Superior temporal gyrus (tissue), 1 donor: ENCODE results near the gene CAPN5.
A peak's percentile ranks its signal among the peaks of the same experiment; 100 is the strongest.

ENCODE experiments used
- DNase-seq: peaks from one replicate; pipeline ENCODE4 v3.0.0-alpha.2; 2016; ENCODE audit errors: extremely low spot score

CAPN5 gene

DNA sequence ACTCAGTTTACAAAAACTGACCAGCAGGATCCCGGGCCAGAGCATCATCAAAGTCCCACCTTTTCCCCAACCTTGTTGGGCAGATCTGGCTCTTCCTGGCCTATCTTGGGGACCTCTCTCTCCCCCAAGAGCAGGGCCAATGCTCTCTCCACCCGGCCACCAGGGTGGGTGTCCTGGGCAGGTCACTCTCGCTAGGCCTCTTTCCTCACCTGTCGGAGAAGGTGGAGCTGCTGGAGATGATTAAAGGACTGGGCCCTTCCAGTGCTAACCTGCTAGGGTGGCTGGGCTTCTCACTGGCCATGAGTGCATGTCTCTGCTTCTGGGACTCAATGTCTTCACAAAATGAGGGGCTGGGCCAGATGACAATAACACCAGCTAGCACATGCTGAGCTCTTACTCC lies 2.9 kb upstream of the CAPN5 start:
- no peak for DNase-seq

DNA sequence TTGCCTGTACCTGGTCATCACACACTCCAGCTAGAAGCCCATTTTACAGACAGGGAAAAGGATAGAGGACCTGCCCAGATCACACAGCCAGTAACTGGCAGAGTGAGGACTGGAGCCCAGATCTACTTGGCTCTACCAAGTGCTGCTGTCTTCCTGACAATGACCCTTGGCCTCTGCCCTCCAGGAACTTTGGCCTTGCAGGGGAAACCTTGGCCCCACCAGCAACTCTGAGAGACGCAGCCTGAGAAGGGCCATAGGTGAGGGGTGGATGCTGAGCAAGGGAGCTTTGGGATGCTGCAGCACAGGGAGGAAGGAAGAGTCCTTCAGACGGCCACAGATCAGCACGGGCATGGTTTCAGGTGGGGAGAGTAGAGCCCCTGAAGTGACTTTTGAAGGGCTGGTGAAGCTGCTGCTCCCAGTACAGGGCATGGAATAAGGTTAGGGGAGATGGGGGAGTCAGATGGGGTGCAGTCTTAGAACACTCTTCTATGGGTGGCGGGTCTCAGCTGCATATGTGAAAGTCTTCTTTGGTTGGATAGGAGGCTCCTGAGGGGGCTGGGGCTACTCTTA lies 2.0 kb upstream of the CAPN5 start:
- DNase-seq = no peak

DNA sequence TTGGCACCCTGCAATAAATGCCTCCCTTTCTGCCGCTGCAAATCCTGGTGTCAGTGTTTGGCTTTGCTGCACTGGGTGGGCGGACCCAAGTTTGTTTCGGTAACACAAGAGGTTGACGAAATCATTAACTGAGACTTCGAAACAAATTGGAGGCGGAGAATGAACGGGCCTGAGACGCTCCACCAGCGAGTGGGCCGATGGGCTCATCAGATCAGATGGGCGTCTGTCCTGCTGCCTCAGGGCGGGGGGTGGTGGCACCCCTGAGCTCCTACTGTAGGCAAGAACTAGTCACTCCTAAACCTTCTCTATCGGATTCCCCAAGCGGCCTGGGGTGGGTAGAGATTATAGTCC lies 918 bp upstream of the CAPN5 start:
- peak; percentile 24 for DNase-seq

DNA sequence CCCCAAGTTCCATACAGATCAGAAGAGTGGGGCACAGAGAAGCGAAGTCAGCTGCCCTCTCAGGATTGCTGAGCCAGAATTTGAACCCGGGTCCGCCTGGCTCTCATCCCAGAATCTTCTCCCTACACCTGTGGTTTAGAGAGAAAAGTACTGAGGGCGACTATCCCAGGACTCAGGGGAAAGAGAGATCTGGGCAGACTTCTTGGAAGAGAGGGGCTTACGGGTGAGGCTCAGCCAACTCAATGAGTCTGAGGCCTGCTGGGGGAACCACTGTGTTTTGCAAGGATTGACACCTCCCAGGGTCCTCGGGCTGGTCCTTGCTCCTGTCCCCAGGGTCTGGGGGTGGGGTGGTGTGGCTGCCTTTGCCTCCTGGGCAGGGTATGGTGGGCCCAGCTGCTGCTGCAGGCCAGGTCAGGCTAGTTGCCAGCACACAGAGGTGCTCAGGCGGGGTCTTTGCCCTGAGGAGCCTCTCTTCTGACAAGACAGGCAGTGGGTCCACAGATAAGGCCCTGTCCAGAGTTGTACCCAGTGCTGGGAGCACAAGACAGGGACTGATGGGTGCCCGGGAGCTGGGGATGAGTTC lies 1.2 kb downstream of the CAPN5 start:
- no peak for DNase-seq

DNA sequence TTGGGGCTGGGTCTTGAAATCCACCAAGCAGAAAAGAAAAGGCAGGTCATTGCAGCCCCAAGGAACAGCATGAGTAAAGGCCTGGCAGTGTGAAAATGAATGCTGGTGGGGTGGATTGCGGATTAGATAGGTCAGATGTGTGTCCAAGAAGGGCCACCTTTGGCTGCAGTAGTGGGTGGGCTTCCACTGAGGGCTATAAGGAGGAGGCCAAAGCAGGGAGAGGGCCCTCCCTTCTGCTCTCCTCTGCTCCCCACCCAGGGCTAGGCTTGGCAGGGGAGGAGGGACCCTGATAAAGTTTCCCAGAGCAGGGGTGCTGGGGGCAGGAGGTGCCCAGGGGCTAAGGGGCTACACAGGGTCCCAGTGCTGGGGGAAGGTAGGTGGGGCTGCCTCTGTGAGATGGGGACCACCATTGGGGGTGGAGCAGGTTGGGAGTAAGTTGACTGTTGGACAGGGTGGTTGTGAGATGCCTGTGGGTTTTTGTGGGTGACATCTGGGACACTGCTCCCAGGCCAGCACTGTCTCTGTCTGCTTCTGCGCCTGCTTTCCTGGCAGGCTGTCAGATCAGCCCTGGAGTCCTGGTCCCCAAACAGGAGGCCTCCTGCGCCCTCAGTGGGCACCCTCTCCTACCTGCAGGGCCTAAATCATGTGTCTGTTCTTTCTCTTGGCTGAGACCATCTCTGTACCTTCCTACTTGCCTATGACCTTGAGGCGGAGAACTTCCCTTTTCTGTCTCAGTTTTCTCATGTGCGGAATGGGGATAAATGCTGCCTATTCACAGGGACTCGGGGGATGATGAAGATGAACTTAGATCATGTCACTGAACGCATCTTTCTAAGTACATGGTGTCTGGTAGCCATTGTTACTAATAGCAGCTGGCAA lies 1.9 kb downstream of the CAPN5 start:
- DNase-seq = no peak

DNA sequence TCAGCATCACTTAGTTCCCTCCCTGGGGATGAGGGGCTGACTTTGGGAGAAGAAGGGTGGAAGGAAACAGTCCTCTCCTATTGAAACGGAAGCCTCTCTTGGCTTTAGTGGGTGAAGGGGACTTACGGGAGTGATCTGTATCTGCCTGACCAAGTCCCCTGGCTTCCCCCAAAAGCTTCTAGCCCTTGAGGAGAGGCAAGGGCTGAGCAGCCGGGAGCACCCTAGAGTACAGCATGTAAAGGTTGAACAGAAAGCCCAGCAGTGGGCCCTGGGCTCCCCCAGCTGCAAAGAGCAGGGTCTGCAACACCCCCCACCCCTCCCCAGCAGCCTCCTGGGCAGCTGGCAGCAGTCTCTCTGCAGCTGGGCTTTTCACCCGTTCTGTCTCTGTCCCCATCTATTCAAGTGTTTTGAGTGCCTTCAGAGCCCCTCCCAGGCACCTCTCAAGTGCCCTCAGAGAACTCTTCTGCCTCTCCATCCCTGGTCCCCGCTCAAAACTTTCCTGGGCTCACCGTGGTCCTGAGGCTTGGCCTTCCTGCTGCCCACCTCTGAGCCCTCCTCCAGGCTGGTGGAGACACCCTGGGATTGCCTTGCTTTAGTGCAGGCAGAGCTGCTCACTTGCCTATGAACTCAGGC lies 2.7 kb downstream of the CAPN5 start:
- no peak for DNase-seq

DNA sequence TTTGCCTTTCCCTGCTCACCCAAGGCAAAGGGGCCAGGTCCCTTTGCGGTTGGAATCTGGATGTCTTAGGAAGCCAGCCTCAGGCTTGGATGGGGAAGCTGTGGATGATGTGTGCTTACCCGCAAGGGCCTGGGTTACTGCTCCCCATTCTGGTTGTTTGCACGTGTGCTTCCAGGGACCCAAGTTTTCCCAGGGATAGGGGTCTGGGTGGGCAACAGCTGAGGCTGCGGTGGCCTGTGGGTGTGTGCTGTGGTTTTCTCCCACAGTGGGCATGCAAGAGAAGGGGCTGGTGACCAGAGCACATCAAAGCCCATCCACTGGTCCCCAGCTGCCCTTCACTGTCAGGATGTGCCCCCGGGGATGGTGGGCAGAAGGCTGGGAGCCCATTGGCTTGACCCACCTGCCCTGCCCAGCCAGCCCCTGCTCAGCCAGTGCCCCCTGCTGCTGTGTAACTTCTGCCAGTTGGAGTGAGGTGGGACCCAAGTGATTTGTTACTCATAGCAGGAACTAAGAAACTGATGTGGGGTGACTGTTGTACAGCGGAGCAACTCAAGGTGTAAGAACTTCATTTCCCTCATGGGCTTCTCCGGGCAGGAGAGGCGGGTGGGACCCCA lies 3.3 kb downstream of the CAPN5 start:
- DNase-seq = no peak

DNA sequence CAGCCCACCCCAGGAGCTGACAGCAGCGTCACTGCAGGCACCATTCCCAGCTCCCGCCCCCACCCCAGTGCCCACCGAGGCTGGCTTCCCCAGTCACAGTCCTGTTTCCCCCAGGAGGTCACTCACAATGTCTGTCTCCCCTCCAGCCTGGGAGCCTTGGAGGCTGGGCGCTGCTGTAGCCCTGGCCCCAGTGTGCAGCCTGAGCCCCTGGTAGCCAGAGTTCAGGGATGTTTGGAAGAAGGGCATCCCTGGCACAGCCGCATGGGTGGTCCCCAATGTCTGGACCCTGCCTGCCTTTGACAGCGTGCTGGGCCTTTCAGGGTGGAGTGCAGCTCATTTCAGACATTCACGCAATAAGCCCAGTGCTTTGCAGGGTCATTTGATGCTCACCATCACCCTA lies 4.3 kb downstream of the CAPN5 start:
- DNase-seq = no peak

DNA sequence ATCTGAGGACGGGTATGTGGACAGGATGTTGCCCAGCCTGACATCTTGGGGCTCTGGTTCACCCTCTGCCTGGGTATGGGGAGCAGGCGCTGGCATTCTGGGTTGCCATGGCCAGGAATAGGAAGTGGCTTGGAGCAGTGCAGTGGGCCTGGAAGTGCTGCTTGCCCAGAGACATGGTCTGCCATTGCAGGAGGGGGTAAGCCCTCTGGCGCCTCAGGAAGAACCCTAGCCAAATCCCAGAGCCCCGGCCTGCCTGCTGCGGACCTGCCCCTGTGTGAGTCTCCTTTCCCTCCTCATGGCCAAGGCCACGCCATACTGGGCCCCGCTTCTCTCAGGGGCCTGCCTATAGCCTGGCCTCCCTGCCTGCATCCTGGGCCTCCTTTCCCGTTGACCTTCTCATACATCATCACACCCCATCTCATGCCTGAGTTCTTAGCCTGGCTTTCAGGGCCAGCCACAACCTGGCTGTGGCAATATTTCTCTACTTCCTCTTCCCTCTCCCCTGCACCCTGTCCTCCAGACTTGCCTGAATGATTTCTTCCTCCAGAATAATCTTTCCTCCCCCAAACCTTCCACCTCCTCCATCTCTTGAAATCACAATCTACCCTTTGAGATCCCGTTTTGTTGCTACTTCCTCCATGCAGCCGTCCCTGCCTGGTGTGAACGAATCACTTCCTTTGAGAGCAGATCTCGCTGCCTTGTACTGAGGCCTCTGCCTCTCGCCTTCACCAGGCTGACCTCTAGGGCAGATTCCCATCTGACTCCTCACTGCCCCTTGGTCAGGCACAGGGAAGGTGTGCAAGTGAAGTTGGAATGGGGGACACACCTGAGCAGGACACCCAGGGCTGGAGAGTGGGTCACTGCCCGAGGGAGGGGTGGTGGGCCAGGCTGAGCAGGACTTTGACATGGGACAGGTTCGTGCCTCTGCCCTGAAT lies 5.2 kb downstream of the CAPN5 start:
- DNase-seq = no peak

DNA sequence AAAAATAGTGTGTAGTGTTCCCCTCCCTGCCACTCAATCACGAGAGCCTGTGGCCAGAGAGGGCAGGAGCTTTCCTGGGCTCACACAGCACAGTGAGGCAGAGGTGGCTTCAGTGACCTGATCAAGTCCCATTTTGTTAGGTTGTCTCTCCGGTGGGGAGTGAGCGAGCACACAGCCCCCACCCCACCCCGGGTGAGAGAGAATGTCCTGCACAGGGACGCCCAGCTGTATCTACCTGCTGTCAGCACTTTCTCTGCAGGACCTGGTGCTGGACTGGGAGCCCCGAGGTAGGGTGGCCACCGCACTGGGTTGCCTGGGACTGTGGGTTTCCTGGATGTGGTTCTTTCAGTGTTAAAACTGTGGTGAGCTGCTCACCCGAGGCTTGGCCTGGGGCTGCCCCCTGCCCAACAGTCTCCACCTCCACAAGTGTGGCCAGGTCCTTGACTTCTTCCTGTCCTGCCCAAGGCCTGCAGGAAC lies 6.1 kb downstream of the CAPN5 start:
- DNase-seq = no peak

DNA sequence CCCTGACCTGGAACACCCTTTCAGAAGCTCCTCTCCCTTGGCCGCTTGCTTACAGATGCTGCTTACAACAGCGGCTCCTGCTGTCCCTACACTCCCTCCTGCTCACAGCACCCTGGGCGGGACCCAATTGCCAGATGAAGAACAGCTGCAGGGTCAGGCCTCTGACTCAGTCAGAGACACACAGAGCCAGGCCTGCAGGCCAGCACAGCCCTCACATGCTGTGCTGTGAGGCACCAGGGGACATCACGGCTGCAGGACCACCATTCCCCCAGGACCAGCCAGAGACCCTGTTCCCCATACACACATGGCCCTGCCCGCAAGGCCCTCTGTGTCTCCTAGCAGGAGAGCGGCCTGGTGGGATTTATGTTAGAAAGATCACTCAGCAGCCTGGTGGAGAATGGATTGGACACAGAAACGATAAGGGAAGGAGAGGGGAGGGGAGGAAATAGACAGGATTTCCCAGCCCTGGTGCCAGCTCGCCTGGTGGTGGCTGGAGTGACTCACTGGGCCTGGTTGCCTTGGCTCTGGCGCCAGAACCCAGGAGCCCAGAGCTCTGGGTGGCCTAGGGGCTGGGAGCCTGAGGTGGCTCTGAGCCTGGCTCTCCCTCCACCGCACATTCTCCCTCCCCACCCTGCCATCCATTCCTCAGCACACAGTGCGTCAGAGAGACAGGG lies 6.7 kb downstream of the CAPN5 start:
- peak; percentile 38 for DNase-seq

DNA sequence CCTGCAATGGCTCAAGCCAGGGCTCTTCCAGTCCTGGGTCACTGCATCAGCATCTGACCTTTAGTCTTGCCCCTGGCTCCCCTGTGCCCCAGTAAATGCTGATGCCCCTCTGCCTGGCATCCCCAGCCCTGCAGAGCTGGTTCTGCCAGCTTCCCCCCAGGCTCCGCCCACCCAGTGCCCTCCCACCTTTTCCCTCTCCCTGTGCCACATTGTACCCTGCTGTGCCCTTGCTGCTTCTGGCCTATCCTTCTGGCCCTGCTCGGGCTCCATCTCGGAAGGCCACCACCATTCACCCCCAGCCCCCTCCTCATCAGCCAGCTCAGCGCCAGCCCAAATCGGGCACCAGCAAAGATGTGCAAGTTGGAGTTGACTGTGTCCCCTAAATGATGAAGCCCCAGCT lies 7.4 kb downstream of the CAPN5 start:
- no peak for DNase-seq

DNA sequence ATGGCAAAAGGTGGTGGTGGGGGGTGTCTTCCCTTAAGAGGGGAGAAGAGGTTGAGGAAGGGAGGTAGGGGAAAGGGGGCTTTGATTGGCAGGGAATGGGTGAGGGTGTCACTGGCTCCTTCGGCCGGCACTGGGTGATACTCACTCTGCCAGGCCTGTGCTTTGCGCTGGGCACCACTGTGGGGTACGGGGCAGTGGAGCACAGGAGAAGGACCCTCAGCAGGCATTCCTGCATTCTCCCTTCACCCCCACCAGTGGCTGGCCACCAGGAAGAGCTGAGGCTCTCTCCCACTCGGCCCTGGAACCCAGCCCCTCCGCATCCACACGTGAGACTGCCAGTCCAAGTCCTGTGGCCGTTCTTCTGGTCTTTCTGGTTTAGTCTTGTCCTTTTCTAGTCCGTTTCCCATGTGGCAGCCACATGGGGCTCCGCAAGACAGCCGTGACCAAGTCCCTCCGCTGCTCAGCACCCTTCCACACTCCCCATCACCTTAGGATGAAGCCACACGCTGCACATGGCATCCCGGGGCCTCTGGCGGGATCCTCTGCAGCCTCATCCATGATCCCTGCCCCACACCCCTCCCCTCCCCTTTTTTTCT lies 8.0 kb downstream of the CAPN5 start:
- DNase-seq = no peak

DNA sequence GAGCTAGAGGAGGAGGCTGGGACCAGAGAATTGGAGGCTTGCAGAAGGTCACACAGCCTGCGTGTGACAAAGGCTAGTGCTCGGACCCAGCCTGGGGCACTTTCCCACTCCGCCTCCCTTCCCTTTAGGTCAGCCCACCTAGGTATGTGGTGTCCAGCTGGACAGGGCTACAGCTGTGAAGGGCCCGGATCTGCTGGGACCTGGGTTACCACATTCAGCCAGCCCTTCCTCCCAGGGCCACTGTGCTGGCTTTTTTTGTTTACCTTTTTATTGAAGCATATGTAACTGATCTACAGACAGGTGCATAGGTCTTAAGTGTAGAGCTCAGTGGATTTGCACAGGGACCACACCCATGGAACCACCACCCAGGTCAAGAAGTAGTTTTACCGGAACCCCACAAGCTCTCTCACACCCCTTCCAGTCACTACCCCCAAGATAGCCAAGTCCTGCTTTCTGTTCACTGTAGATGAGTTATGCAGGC lies 8.7 kb downstream of the CAPN5 start:
- no peak for DNase-seq

DNA sequence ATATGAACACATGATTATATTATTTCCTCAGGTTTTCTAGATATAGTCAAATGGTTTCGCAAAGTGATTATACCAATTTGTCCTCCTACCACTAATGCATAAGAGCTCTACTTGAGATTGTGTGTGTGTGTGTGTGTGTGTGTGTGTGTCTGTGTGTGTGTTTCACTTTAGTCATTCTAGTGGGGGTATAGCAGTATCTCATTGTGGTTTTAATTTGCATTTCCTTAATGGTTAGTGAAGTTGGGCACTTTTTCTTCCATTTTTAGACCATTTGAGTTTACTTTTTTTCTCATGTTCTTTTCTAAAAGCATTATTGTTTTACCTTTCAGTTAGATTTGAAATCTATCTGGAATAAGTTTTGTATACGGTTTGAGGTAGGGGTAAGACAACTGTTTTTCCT lies 12.9 kb downstream of the CAPN5 start:
- DNase-seq = no peak

DNA sequence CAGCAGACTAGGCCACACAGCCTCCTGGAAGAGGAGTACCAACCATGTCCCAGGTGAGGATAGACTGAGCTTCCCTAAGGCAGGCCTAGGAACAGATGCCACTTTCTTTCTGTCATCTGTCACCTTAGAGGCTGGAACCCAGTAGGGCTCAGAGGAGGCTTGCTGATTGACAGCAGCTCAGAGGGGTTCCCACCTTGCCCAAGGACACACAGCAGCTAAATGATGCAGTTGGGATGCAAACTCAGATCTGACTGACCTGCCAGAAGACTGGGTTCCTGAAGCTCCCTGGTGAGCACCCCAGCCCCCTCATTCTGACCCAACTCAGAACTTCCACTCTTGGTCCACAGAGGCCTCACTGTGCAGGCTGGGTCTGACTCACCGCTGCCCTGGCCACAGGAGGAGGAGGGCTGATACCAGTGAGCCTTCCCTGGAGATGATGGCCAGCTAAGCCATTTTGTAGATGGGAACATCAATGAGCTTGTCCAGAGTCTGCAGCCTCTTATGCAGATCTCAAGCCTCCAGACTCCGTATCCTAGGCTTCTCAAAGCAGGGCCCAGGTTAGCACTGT lies 14.0 kb downstream of the CAPN5 start:
- DNase-seq = no peak

DNA sequence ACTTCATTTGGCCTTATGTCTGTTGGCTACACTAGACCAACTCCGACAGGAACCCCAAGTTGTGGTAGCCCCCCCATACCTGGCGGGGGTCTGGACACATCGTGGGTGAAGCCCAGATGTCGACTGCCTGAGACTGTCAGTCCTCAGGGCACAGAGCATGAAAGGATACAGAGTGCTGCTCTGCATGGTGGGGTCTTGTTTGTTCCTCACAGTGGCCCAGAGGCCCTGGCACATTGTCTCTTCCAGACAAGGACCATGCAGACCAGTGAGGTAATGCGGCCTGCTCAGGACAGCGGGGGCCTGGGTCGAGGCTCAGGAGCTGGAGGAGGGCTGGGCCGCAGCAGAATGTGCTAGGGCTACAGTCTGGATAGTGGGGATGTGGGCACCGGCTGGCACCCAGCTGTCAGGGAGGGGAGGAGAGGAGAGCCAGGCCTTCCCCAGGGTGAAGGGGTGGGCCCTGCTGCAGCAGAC lies 14.6 kb downstream of the CAPN5 start:
- no peak for DNase-seq

DNA sequence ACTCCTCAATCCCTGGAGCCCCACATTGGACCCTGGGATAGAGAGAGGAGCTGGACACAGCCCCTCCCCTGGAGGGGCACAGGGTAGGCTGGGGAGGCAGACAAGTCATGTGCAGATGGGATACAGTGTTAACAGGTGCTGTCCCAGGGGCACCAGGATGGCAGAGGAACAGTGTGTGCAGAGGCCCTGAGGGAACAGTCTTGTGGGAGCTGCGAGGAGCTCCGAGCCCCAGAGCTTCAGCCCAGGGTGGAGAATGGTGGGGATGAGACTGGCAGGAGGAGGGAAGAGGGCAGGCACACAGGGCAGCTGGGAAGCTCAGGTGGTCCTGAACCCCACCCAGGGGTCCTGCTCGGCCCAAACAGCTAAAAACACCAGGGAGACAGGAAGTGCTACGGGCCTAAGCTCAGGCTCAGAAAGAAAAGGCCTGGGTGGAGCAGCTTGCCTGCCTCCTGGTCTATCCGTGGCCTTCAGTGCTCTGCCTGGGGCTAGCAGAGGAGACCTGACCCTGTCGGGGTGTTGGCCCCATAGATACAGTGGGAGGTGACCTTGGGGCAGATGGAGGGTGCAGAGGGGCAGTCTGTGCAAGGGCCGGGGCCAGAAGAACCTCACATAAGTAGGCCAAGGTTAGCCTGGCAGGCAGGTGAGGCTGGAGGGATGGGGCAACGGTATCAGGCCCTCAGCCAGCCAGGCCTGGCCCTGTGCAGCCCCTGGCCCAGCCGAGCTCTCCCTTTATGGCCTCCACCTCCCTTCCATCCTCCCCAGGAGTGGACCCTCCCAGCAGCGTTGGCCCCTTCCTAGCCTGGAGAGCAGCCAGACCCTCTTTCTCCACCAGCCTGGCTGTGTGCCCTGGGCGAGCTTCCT lies 15.4 kb downstream of the CAPN5 start:
- DNase-seq = no peak
